Activated CD4-positive, alpha-beta T cell treated with anti-CD3 and anti-CD28 coated beads, Interleukin-2, amount 50 U/mL, for 4 hours (primary cell): ENCODE data around the gene TAPT1.
A peak's percentile ranks its signal among the peaks of the same experiment; 100 is the strongest.
"Not testable (repeated sequence)": the region's sequence is repeated elsewhere in the genome, so short reads cannot be mapped to it uniquely, and the experiment has no call there.

Experiments used
- DNase-seq, 2 experiments: peaks; one replicate each; pipeline ENCODE4 v3.0.0-alpha.2; 2020

Gene TAPT1, protein sequence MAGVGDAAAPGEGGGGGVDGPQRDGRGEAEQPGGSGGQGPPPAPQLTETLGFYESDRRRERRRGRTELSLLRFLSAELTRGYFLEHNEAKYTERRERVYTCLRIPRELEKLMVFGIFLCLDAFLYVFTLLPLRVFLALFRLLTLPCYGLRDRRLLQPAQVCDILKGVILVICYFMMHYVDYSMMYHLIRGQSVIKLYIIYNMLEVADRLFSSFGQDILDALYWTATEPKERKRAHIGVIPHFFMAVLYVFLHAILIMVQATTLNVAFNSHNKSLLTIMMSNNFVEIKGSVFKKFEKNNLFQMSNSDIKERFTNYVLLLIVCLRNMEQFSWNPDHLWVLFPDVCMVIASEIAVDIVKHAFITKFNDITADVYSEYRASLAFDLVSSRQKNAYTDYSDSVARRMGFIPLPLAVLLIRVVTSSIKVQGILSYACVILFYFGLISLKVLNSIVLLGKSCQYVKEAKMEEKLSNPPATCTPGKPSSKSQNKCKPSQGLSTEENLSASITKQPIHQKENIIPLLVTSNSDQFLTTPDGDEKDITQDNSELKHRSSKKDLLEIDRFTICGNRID

DNA sequence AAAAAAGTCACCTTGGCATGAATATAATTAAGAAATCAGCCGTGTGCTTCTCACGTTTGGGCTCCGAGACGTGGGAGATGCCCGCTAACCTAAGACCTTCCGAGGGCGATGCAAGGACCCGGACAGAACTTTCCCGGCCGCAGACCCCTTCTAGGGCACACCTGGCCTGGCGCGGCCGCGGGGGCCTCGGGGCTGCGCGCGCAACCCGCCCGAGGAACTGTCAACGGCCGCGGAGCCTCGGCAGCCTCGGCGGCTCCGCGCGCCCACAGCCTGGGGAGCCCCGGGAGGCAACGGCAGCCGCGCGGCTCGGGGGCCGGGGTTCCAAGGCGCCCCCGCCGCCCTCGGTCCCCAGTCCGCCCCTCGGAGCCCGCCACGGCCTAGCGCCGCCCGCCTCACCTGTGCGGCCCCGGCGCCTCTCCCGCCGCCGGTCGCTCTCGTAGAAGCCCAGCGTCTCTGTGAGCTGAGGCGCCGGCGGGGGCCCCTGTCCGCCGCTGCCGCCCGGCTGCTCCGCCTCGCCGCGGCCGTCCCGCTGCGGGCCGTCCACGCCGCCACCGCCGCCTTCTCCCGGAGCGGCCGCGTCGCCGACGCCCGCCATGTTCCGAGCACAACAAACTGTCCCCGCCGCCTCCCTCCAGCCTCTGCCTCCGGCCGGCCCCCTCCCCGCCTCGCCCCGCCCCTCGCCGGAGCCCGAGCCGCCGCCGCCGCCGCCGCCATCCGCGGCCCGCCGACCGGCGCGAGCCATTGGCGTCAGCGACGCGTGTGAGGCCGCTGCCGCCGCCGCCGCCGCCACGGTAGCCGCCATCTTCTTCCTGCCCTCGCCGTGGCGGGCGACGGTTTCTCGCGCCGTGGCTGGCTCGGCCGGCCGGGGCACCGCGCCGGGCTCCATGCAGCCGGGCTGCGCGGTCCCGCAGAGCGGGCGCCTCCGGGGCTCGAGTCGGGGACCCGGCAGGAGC, at the start of gene TAPT1:
TAPT1 (minus strand) TSS at position 609 of the 953 bp plus-strand sequence; CDS start at position 595, 14 bp downstream.
- peak; percentile 65 to 66 for DNase-seq

GRCh38 chr4:16271411-16271810, 45.1 kb upstream of the TAPT1 start:
- DNase-seq = no peak

DNA sequence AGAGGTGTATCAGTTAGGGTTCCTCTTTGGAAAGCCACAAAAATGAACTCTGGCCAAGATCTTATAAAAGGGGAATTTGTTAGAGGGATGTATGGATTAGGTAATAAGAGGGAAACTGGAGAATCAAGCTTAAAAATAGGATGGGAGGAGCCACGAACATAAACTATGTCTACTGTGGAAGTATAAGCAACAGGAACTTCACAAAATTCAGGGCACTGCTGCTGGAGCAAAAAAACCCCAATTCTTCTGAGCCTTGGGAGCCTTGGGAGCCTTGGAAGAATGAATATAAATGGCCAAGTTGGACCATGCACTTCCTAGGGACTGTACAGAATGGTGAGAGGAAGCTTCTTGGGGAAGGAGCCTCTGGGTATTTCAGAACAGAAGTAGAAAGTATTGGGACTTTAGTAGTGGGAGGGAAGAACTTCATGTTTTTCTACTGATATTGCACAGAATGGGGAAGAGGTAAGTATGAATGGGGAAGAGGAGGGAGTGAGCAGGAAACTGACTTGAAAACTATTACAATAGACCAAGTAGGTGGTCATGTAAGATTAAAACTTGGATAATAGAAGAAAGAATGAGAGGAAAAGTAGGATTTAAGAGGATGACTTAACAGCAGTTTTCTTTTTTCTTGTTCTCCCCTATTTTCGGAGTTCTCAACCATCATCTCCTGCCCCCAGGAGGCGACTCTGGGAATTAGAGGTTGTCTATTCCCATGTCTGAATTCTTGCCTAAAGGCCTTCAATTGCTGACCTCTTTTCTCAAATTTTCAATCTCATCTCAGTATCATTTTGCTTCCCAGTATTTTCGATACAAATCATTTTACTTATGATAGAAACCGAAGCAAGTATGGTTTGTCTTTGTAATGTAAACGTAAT, 44.4 kb upstream of the TAPT1 start:
- DNase-seq = no peak

- not testable (repeated sequence) for DNase-seq
Observed at GRCh38 chr4:16269742-16270453, 43.6 kb upstream of the TAPT1 start.

GRCh38 chr4:16269240-16269639, 43.0 kb upstream of the TAPT1 start:
- DNase-seq = no peak

DNA sequence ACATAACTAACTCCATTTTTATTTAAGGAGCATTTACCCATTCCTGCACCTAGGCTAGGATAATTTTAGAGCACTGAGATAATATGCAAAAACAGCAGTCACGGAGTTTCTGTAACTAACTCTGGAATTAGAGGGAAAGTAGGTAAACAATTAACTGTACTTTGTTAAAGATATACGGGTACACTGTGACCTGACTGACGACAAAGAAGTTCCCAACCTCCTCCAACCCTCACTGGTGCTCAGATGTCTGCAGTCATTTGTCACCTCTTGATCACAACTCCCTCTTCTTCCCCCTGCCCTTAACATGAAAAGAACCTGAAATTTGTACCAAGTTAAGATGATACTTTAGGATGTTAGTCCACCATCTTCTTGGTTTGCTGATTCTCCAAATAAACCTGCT, 42.0 kb upstream of the TAPT1 start:
- no peak for DNase-seq

GRCh38 chr4:16267639-16268038, 41.4 kb upstream of the TAPT1 start:
- no peak for DNase-seq

DNA sequence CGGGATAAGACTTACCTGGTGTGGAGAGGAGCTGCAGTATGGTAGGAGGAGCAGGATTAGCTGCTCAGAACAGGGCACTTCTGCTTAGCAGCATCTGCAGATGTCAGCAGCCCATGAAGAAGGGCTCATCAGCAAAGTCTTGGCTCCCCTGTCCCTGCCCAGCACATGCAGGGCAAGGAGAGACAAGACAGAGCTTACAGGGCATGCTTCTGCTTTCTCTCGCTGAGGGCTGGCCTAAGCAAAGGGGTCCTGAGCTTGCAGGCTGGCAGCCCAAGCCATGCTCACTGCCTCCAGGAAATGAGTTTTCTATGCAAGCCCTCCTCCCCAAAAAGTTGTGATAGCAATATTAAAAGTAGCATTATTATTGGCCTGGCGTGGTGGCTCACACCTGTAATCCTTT, 39.5 kb upstream of the TAPT1 start:
- DNase-seq = no peak

- DNase-seq = no peak
Observed at GRCh38 chr4:16264798-16265197, 38.5 kb upstream of the TAPT1 start.

GRCh38 chr4:16263056-16263455, 36.8 kb upstream of the TAPT1 start:
- no peak for DNase-seq

DNA sequence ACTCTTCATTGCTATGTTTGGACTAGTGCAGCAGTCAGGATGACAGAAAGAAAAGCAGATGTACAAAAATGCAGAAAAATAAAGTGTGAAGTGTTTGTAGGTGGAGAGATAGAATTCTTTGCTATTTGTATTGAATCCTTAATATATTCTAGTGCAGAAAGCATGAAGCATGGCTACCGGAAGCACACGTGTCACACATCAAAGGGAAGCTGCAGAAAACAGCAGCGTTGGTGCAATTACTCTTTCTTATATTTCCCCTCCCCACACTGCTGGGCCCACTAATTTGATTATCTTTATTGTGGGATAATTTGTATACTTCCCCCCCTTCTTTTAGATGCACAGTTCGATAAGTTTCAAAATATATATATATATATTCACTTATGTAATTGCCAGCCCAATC, 35.9 kb upstream of the TAPT1 start:
- DNase-seq = no peak

- DNase-seq = no peak
Observed at GRCh38 chr4:16261313-16261878, 35.1 kb upstream of the TAPT1 start.

GRCh38 chr4:16259889-16260246, 33.6 kb upstream of the TAPT1 start:
- DNase-seq = no peak

DNA sequence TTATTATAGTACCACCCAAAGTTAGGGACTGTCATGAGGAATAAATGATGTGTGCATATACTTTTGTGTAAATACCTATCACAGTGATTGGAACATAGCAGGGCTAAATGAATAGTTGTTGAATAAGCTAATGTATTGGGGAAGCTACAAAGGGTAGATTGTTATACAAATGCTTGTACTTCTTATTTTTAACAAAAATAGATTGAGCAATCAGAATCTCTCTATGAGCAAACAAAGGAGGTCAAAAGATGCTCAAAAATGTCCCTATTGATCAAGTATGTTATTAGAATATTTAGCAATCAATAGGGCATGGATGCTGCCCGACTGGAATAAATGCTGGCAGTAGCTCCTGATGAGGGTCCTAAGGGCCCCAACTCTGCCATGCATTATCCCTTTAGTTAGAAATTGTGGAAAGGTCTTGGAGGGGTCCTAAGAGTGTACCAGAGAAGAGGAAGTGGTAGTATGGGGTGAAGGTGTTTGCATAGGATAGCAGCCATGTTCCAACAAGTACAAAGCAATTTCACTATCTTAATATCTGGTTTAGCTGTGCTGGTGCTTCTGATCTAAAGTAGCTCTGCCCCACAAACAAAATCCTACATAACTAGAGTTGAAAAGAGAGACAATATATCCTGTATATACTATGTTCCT, 33.1 kb upstream of the TAPT1 start:
- DNase-seq = no peak

GRCh38 chr4:16257611-16258010, 31.3 kb upstream of the TAPT1 start:
- no peak for DNase-seq

DNA sequence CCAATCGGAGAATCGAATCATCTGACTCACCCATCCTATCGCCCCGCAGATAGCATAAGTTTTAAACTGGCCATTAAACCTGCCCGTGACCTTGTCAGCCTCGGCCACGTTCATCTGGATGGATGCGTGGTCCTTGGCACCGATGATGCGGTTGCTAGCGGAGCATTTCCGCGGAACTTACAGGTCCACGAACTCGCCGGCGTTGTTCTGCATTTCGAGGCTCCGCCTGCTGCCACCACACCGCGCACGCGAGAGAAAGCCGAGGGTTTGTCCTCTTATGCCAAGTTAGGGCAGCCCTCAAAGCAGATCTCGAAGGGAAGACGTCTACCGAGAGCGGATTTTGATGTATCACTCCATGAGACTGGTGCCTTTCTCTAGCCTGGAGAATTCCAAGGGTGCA, 30.1 kb upstream of the TAPT1 start:
- DNase-seq = no peak

GRCh38 chr4:16255730-16256129, 29.5 kb upstream of the TAPT1 start:
- DNase-seq = no peak

DNA sequence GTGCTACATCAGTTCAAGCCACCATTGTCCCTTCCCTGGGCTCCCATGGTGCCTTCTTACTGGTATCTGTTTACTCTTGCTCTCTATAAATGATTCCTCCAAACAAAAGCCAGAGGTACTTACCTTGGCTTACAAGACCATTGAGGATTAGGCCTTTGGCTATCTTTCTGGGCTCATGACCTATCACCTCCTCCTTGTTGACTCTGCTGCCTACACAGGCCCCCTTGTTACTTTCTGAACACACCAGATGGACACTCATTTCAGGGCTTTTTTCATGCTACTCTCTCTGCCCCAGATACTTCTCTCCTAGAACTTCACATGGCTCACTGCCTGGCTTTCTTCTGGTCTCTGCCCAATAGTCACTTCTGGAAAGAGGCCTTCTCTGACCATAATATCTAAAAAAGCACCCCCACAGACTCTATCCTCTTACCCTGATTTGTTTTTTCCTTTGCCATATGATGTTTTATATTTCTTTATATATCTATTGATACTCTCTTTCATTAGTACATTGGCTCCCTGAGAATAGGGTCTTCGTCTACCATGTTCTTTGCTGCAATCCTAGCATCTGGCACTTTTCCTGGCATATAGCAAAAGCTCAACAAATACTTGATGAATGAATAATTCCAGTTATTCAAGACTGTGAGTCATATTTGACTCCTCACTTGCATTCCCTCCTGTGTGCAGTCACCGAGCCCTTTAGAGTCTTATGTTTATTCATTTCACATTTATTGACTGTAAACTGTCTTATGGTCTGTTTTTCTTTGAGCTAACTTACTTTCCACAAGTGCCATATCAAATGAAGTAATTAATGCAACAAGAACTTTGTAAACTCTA, 27.1 kb upstream of the TAPT1 start:
- no peak for DNase-seq

GRCh38 chr4:16250661-16251365, 24.5 kb upstream of the TAPT1 start:
- no peak for DNase-seq
